SH-SY5Y (cell line): ENCODE measurements around the gene COMMD7.

ENCODE experiments used
- GATA2 ChIP-seq: IDR thresholded peaks from 2 replicates; pipeline ENCODE4 v1.6.1; 2011; ENCODE audit warnings: mild to moderate bottlenecking, low read depth, low read length
- GATA3 ChIP-seq: IDR thresholded peaks from 2 replicates; pipeline ENCODE4 v1.6.1; 2011; ENCODE audit warnings: low read depth, mild to moderate bottlenecking, low read length, moderate library complexity

DNA sequence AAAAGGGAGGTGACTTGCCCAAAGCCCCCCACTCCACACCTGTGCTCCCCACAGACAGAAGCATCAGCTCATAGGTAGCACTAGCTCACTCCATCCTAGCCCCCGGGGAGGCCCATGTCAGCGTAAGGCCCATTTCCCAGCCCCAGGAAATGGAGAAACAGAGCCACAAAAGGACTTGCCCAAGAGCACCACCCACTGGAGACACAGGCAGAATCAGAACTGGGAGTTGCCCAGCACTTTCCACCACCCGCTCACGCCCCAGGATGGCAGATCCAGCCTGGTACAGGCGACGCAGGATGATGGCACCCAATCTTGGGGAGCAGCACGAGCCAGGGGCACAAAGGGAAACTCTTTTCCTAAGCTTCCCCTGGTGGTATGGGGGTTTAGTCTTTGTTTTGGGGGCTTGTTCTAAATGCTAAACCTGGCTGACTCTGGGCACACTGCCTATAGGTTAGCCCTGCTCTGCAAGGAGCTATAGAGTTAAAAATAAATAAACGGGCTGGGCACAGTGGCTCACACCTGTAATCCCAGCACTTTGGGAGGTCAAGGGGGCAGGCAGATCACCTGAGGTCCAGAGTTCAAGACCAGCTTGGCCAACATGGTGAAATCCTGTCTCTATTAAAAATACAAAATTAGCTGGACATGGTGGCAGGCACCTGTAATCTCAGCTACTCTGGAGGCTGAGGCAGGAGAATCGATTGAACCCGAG, 81.3 kb downstream of the COMMD7 start:
- TF ChIP-seq GATA2 (no peak), GATA3 (no peak)
